ENCODE data around the gene LGALS3BP. TPM values are rescaled to one million over a fixed set of nuclear protein-coding genes. Genes with fewer than 3 reads are reported as not detected.
"Not testable (repeated sequence)": the region's sequence is repeated elsewhere in the genome, so short reads cannot be mapped to it uniquely, and the experiment has no call there.

LGALS3BP gene
- total and polyA plus RNA-seq, 12 donors = 196 to 852 (median 545) TPM

DNA sequence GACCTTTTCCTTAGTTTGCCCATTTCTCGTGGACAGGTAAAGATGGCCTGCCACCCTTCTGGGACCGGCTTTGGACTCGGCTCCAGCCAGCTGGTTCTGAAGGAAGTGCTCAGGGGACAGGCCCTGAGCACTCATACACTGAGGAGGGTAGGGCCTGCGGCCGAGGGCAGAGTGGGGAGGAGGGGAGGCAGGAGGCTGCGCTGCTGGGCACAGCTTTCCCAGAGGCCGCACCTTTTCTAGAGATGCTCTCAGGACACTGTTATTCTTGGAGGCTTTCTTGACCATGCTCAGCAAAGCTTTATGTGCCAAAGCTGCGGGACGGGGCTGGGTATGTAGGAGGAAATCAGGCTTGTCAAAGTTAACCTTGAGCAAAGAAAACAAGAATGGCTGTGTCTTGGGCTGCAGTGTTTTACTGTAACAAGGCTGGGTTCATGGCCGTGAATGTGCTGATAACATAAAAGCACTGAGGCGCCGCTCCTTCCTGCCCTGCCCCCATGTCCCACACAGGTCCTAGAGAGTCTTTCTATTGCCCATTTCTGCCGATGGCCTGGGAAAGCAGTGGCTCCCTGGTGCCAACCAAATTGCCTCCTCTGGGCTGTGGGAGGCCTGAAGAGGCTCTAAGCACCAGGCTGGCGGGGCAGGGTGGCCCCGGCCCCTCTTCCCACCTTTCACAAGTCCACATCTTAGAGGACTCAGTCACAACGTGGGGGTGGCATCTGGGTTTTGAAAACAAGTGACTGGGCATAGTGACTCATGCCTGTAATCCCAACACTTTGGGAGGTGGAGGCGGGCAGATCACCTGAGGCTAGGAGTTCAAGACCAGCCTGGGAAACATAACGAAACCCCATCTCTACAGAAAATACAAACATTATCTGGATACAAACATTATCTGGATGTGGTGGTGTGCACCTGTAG lies 32.2 kb downstream of the LGALS3BP start:
- no peaks in the 10 kb centered on the region for H3K36me3 ChIP-seq
- 73 to 79% methylated on average over 18 of the region's 18 CpGs for WGBS, 2 donors
- H3K27ac ChIP-seq = no peak overlapping the region
- intact Hi-C loops (cut with DNase I) = no loop called here
- no peak overlapping the region for H3K4me3 ChIP-seq
- no peak for DNase-seq
- no peaks in the 10 kb centered on the region for H3K27me3 ChIP-seq
- peaks cover 0 to 24% (median 14%) of the 10 kb centered on the region in 11 donors for H3K9me3 ChIP-seq
- peaks cover 0 to 12% (median 5%) of the 10 kb centered on the region in 9 donors for H3K4me1 ChIP-seq
- TF ChIP-seq, protein P1, sequence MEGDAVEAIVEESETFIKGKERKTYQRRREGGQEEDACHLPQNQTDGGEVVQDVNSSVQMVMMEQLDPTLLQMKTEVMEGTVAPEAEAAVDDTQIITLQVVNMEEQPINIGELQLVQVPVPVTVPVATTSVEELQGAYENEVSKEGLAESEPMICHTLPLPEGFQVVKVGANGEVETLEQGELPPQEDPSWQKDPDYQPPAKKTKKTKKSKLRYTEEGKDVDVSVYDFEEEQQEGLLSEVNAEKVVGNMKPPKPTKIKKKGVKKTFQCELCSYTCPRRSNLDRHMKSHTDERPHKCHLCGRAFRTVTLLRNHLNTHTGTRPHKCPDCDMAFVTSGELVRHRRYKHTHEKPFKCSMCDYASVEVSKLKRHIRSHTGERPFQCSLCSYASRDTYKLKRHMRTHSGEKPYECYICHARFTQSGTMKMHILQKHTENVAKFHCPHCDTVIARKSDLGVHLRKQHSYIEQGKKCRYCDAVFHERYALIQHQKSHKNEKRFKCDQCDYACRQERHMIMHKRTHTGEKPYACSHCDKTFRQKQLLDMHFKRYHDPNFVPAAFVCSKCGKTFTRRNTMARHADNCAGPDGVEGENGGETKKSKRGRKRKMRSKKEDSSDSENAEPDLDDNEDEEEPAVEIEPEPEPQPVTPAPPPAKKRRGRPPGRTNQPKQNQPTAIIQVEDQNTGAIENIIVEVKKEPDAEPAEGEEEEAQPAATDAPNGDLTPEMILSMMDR (IDR thresholded peaks at IDR 0.05) = no peak
- no peak for ATAC-seq

DNA sequence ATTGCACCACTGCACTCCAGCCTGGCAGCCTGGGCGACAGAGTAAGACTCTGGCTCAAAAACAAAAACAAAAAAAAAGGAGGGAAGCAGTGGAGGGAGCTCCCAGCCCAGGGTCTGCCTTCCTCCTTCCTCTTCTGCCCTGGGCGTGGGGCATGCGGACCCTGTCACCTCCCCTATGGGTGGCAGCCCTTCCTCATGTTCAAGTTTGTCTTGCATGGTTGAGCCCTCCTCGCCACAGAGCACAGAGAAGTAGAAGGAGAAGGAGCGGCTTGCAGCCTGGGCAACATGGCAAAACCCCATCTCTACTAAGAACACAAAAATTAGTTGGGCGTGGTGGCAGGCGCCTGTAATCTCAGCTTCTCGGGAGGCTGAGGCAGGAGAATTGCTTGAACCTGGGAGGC lies 33.1 kb downstream of the LGALS3BP start:
- H3K4me1 ChIP-seq = peaks cover 0 to 4% (median 0%) of the 10 kb centered on the region in 9 donors
- H3K9me3 ChIP-seq = peaks cover 0 to 23% (median 14%) of the 10 kb centered on the region in 11 donors
- ATAC-seq (no peak), DNase-seq (no peak)
- intact Hi-C loops (cut with DNase I) = no loop called here
- H3K27ac ChIP-seq = no peak overlapping the region
- no peak overlapping the region for H3K4me3 ChIP-seq
- H3K36me3 ChIP-seq = no peaks in the 10 kb centered on the region
- TF ChIP-seq, protein P1 (IDR thresholded peaks at IDR 0.05) = no peak
- H3K27me3 ChIP-seq = no peaks in the 10 kb centered on the region
- WGBS, 2 donors = 95 to 97% methylated on average over 7 to 8 of the region's 8 CpGs

DNA sequence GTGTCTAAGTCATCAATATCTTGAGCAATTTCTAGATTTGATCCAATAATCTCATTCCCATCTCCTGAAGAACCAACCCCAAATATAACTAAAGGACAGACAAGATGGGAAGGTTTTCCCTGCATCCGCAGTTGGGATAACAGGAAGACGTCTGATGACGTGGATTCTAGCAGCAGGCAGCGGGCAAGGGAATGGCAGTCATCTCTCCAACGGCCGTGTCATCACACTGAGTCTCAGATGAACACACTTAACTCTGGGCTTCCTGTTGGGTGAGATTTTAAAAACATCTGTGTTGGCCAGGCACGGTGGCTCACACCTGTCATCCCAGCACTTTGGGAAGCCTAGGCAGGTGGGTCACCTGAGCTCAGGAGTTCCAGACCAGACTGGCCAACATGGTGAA lies 33.6 kb downstream of the LGALS3BP start:
- TF ChIP-seq, protein P1 (IDR thresholded peaks at IDR 0.05) = no peak
- H3K27me3 ChIP-seq = no peaks in the 10 kb centered on the region
- no peak overlapping the region for H3K27ac ChIP-seq
- ATAC-seq (no peak), DNase-seq (no peak)
- H3K9me3 ChIP-seq = peaks cover 0 to 18% (median 10%) of the 10 kb centered on the region in 11 donors
- H3K4me3 ChIP-seq = no peak overlapping the region
- WGBS, 2 donors = 70 to 74% methylated on average over 7 of the region's 7 CpGs
- intact Hi-C loops (cut with DNase I) = no loop called here
- H3K4me1 ChIP-seq = no peaks in the 10 kb centered on the region
- no peaks in the 10 kb centered on the region for H3K36me3 ChIP-seq

DNA sequence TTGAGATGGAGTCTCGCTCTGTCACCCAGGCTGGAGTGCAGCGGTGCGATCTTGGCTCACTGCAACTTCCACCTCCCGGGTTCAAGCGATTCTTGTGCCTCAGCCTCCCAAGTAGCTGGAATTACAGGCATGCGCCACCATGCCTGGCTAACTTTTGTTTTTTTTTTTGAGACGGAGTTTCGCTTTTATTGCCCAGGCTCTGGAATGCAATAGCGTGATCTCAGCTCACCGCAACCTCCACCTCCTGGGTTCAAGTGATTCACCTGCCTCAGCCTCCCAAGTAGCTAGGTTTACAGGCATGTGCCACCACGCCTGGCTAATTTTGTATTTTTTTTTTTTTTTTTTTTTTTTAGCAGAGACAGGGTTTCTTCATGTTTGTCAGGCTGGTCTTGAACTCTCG lies 34.3 kb downstream of the LGALS3BP start:
- H3K27me3 ChIP-seq; H3K4me1 ChIP-seq; intact Hi-C loops (cut with DNase I); H3K27ac ChIP-seq; ATAC-seq; H3K4me3 ChIP-seq; H3K36me3 ChIP-seq; DNase-seq: not testable (repeated sequence)
- H3K9me3 ChIP-seq = peaks cover 0 to 11% (median 4%) of the 10 kb centered on the region in 11 donors
- WGBS, 2 donors = 96 to 98% methylated on average over 12 of the region's 12 CpGs

DNA sequence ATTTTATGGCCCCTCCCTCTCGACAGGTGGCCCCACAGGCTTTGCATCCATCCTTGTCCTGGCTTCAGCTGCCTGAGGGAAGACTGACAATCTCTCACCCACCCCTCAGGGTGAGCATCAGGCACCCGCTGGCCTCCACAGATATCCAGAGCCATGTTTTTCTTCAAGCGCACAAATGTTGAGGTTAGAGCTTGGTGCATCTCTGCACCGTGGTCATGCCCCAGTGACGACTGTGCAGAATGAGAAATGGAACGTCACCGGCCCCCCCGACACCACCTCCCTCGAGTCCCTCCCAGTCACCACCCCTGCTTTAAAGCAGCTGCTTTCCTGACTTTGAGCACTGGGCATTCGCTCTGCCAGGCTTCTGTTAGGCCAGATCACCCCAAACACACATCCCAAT lies 34.8 kb downstream of the LGALS3BP start:
- H3K36me3 ChIP-seq = no peaks in the 10 kb centered on the region
- H3K4me1 ChIP-seq = peaks cover 0 to 8% (median 0%) of the 10 kb centered on the region in 9 donors
- H3K27me3 ChIP-seq = no peaks in the 10 kb centered on the region
- 82 to 87% methylated on average over 10 of the region's 10 CpGs for WGBS, 2 donors
- TF ChIP-seq, protein P1 (IDR thresholded peaks at IDR 0.05) = no peak
- intact Hi-C loops (cut with DNase I) = no loop called here
- no peak overlapping the region for H3K27ac ChIP-seq
- H3K4me3 ChIP-seq = no peak overlapping the region
- no peak for DNase-seq
- peaks cover 0 to 6% (median 0%) of the 10 kb centered on the region in 11 donors for H3K9me3 ChIP-seq
- no peak for ATAC-seq

Measured in heart right ventricle (tissue), 16 donors.